HEK293 (cell line): Measurements from ENCODE around the gene SLC51A.

Source experiments
- CTCF ChIP-seq: fragments of 450-650 bp; formaldehyde crosslinking; IDR thresholded peaks from 2 replicates; pipeline ENCODE4 v1.5.1; 2016; ENCODE audit warnings: missing biosample characterization, missing genetic modification characterization
- ZFHX2 ChIP-seq: fragments of 450-650 bp; formaldehyde crosslinking; conservative IDR thresholded peaks from 2 replicates; pipeline ENCODE4 v1.5.1; 2016; ENCODE audit warnings: missing biosample characterization, missing genetic modification characterization
- ZNF274 ChIP-seq, 2 experiments: fragments of 200-500 bp in 1 of 2; fragments of 450-650 bp in 1 of 2; sonication (Bioruptor generic) in 1 of 2; formaldehyde crosslinking in 1 of 2; IDR thresholded peaks; 2 replicates each; pipeline versions ENCODE4 v1.5.1 to v1.6.1; 2014 to 2016; ENCODE audit warnings: borderline replicate concordance in 1 of 2, inconsistent platforms in 1 of 2, low read length in 1 of 2, missing biosample characterization in 1 of 2, missing genetic modification characterization in 1 of 2
- ZNF514 ChIP-seq: fragments of 450-650 bp; formaldehyde crosslinking; IDR thresholded peaks from 2 replicates; pipeline ENCODE4 v1.5.1; 2016; ENCODE audit warnings: missing biosample characterization, missing genetic modification characterization
- ZNF596 ChIP-seq: fragments of 450-650 bp; IDR thresholded peaks from 2 replicates; pipeline ENCODE4 v1.5.0; 2018; ENCODE audit warnings: missing biosample characterization, mild to moderate bottlenecking, missing genetic modification characterization, moderate library complexity

- no peak for TF ChIP-seq CTCF (tag by site-specific recombination)
- TF ChIP-seq ZFHX2, result no peak
- no peak for TF ChIP-seq ZNF514
- no peak for TF ChIP-seq ZNF274 (IDR thresholded peaks at IDR 0.05; ENCODE audit: low read length)
- TF ChIP-seq ZNF274 (tag by site-specific recombination; IDR thresholded peaks at IDR 0.05; ENCODE audit: borderline replicate concordance), result no peak
- TF ChIP-seq ZNF596 (tag by site-specific recombination), result no peak
Measured at GRCh38 chr3:196186651-196187573, 29.4 kb upstream of the SLC51A start.
